ENCODE measurements around the gene IRX3. TPM values are rescaled to one million over a fixed set of nuclear protein-coding genes. Genes with fewer than 3 reads are reported as not detected.

Gene IRX3
- total RNA-seq, 1 donor = 0.86 TPM

DNA sequence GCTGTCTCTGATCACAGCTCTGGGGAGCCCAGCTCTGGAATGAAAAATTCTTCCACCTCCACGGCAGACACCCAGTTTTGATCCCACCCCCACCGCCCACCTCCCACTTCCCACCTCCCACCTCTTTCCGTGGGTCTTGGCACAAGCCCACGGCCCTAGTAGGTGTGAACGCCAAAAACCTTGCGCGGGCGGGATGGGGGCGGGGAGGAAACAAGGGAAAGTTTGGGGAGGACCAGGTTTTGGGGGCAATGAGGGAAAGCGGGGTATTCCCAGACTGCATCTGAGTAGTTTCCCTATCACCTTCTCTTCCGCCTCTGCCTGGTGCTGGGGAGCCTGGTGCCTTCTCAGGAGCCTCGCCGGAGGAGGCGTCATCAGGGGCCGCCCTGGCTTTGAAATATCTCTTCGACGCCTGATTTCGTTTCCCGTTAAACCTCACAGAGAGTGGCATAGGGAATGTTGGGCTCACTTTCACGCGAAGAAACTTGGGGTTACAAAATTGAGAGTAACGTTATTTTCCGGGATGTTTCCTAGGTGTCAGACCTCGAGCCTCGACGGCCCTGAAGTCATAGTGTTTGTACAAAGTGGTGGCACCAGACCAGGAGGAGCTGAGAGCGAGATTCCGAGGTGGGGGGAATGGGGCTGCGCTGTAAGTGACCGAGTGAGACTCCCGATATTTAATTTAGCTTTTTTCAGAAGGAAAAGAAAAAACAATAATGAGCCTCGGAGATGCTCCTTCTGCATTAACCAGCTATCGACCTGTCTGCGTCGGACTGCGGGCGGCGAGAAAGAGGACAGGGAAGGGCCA is 1.6 kb upstream of the IRX3 start:
- TF ChIP-seq, protein P1, sequence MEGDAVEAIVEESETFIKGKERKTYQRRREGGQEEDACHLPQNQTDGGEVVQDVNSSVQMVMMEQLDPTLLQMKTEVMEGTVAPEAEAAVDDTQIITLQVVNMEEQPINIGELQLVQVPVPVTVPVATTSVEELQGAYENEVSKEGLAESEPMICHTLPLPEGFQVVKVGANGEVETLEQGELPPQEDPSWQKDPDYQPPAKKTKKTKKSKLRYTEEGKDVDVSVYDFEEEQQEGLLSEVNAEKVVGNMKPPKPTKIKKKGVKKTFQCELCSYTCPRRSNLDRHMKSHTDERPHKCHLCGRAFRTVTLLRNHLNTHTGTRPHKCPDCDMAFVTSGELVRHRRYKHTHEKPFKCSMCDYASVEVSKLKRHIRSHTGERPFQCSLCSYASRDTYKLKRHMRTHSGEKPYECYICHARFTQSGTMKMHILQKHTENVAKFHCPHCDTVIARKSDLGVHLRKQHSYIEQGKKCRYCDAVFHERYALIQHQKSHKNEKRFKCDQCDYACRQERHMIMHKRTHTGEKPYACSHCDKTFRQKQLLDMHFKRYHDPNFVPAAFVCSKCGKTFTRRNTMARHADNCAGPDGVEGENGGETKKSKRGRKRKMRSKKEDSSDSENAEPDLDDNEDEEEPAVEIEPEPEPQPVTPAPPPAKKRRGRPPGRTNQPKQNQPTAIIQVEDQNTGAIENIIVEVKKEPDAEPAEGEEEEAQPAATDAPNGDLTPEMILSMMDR (IDR thresholded peaks at IDR 0.05; ENCODE audit: insufficient read depth, low read depth, low read length) = no peak
- DNase-seq (ENCODE audit: low read depth) = no peak
- no peak overlapping the region for H3K4me3 ChIP-seq (ENCODE audit: low read depth, low read length)

DNA sequence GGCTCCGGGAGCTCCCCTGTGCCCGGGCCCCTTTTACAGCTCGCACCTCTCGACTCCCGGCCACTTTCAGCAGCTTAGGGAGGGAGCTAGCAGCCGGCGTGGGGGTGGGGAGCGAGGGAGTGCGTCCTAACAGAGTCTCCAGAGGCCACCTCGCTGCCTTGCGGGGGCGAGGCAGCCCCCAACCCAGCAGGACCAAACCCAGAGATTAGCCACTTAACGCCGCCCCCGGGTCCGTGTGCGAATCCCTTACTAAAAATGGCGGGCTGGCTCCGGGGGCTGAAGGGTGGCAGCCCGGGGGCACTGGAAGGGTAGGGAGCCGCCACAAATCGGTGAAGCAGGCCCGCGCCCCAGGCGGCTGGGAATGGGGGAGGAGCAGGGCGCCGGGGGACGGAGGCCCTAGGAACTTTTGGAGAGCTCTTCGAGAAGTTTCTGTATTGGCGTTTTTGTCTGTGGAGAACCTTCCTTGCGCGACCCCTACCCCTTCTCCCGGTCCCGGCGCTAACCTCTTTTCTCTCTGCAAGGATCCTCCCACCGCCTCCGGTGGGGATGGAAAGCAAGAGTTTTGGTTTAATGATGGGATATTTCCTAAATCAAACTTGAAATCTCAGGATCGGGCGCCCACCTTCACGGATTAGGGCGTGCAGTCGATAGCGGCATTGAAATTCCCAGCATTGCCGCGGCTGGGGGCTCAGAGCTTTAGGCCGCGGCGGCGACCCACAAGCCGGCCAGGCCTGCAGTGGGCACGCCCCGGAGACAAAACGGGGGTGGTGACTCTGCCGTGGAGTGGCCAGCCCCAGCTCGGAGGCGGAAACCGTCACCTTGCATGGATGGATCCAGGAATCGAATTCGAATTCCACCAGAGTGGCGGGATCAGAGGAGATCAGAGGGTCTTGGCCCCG is 793 bp upstream of the IRX3 start:
- H3K4me3 ChIP-seq (ENCODE audit: low read depth, low read length) = peak overlapping the region; percentile 57
- no peak for DNase-seq (ENCODE audit: low read depth)
- TF ChIP-seq, protein P1 (IDR thresholded peaks at IDR 0.05; ENCODE audit: insufficient read depth, low read depth, low read length) = no peak

DNA sequence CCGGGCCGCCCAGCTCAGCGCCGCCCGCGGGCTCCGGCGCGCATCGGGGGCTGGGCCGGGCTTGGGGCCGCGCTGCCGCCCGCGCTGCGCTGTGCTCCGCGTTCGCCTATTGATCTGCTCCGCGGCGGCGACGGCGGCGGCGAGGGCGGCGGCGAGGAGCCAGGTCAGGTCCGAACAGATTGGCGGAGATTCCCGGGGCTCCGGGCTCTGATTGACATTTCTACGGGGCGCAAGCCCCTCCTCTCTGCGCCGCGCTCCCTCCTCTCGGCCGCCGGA is 559 bp downstream of the IRX3 start:
- DNase-seq (ENCODE audit: low read depth) = no peak
- TF ChIP-seq, protein P1 (IDR thresholded peaks at IDR 0.05; ENCODE audit: insufficient read depth, low read depth, low read length) = no peak
- H3K4me3 ChIP-seq (ENCODE audit: low read depth, low read length) = peak overlapping the region; percentile 77

DNA sequence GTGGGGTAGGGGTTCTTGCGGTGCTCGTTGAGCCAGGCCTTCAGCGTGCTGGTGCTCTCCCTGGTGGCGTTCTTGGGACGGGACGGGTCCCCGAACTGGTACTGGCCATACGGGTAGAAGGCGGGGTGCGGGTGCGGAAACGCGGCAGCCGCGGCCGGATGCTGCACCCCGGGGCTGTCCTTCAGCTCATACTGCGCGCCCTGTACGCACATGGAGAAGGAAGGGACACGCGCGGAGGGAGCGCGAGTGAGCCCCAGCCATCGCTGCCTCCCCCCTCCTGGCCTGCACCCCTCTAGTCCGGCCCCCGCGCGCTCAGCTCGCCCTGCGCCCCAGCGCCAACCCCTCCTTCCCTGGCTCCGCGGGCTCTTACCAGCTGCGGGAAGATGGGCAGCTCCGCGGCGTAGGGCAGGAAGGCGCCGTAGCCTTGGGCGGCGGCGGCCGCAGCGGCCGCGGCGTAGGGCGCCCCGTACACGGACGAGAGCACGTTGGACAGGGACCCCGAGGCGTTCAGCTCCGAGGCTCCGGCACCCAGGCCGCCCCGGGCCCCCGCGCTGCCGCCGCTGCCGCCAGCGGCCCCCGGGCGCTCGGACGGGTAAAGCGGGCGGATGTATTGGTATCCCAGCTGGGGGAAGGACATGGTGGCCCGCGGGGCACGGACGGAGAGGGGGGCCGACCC is 1.0 kb downstream of the IRX3 start:
- peak; percentile 32 for DNase-seq (ENCODE audit: low read depth)
- H3K4me3 ChIP-seq (ENCODE audit: low read depth, low read length) = peak overlapping the region; percentile 77
- TF ChIP-seq, protein P1 (IDR thresholded peaks at IDR 0.05; ENCODE audit: insufficient read depth, low read depth, low read length) = no peak

DNA sequence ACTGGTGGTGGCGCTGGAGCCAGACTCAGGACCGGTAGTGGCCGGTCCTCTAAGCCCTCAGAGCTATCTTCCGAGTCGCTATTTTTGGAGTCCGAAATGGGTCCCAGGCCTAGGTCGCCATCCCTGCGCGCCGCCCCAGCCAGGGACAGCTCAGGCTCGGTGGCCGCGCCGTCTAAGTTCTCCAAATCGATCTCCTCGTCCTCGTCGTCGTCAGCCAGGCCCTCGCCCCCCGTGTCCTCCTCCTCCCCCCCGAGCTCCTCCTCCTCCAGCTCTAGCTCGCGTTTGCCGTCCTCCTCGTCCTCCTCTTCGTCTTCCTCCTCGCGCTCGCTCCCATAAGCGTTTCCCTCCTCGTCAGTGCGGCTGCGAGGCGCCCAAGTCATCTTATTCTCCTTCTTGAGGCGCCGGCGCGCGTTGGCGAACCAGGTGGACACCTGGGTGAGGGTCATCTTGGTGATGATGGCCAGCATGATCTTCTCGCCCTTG is 1.6 kb downstream of the IRX3 start:
- TF ChIP-seq, protein P1 (IDR thresholded peaks at IDR 0.05; ENCODE audit: insufficient read depth, low read depth, low read length) = no peak
- DNase-seq (ENCODE audit: low read depth) = no peak
- peak overlapping the region; percentile 77 for H3K4me3 ChIP-seq (ENCODE audit: low read depth, low read length)

DNA sequence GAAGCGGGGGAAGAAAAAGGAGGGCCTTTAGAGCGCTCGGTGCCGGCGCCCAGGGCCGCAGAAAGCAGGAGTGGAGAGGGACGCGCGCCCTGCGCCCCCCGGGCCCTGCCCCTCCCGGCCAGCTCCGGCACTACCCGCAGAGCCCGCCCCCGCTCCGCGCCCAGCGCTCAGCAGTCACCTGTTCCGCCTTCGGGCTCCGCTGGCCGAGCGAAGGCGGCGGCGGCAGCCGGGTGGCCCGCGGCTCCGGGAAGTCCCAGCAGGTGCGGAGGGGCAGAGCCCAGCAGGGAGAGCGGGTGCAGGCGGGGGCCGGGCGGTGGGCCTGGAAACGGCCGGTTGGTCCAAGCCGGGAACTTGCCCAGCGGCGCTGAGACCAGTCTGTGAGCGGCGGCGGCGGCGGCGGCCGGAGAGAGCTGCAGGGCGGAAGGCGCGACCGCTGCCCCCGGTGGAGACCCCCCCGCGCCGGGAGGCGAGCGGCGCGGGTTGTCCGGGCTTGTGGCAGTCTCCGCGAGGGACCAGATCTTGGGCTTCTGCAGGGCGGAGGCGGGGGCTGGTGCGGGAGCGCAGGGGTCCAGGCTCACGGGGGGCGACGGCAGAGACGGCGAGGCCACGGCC is 2.2 kb downstream of the IRX3 start:
- peak overlapping the region; percentile 77 for H3K4me3 ChIP-seq (ENCODE audit: low read depth, low read length)
- TF ChIP-seq, protein P1 (IDR thresholded peaks at IDR 0.05; ENCODE audit: insufficient read depth, low read depth, low read length) = no peak
- no peak for DNase-seq (ENCODE audit: low read depth)

Data from fibroblast of villous mesenchyme (primary cell).